Lower leg skin (tissue), 3 donors: Measurements from ENCODE around the gene KCNE5.

Source experiments
- CTCF ChIP-seq, 3 donors: fragments of 450-650 bp; IDR thresholded peaks; one replicate each; pipeline ENCODE4 v1.5.1; 2016; ENCODE audit warnings: antibody characterized with exemption in 3 of 3, mild to moderate bottlenecking in 3 of 3, moderate library complexity in 2 of 3
- POLR2A ChIP-seq, 2 donors: fragments of 450-650 bp; IDR thresholded peaks; one replicate each; pipeline ENCODE4 v1.6.1; 2016 to 2017; ENCODE audit warnings: antibody characterized with exemption in 2 of 2, mild to moderate bottlenecking in 1 of 2, moderate library complexity in 1 of 2

GRCh38 chrX:109658391-109658790 lies 33.4 kb upstream of the KCNE5 start:
- TF ChIP-seq CTCF (IDR thresholded peaks at IDR 0.05) (no peak), POLR2A (IDR thresholded peaks at IDR 0.05) (no peak)
